Upper lobe of left lung (tissue), 6 donors: ENCODE measurements around the gene PODXL2. TPM values are rescaled to one million over a fixed set of nuclear protein-coding genes. Genes with fewer than 3 reads are reported as not detected.
A peak's percentile ranks its signal among the peaks of the same experiment; 100 is the strongest.
"Not testable (repeated sequence)": the region's sequence is repeated elsewhere in the genome, so short reads cannot be mapped to it uniquely, and the experiment has no call there.

Experiments
- ATAC-seq, 2 donors: fragments of 200-7000 bp; cut with Tn5 transposase; one replicate each; pipeline ENCODE4 v1.9.1; 2022; ENCODE audit warnings: mild to moderate bottlenecking in 2 of 2, moderate library complexity in 2 of 2; ENCODE audit not compliant: low FRiP score in 2 of 2
- DNase-seq, 2 donors: peaks; one replicate each; pipeline ENCODE4 v3.0.0-alpha.2; 2019 to 2020
- H3K27ac ChIP-seq, 4 donors: fragments of 200-600 bp; sonication (generic); one replicate each; pipeline ENCODE4 v1.5.1; 2016 to 2019
- H3K27me3 ChIP-seq, 4 donors: fragments of 200-600 bp; sonication (generic); one replicate each; pipeline ENCODE4 v1.5.1; 2017 to 2019
- H3K36me3 ChIP-seq, 4 donors: fragments of 200-600 bp; sonication (generic); one replicate each; pipeline ENCODE4 v1.5.1; 2016 to 2019
- H3K4me1 ChIP-seq, 4 donors: fragments of 200-600 bp; sonication (generic); one replicate each; pipeline ENCODE4 v1.5.1; 2018 to 2019
- H3K4me3 ChIP-seq, 4 donors: fragments of 200-600 bp; sonication (generic); one replicate each; pipeline ENCODE4 v1.5.1; 2017 to 2019; ENCODE audit warnings: mild to moderate bottlenecking in 2 of 4, moderate library complexity in 1 of 4
- H3K9me3 ChIP-seq, 4 donors: fragments of 200-600 bp; sonication (generic); one replicate each; pipeline ENCODE4 v1.5.1; 2018 to 2019
- EP300 ChIP-seq, 4 donors: sonication (generic); formaldehyde crosslinking; IDR thresholded peaks; one replicate each; pipeline ENCODE4 v1.5.1; 2017; ENCODE audit warnings: antibody characterized with exemption in 4 of 4, control low read depth in 2 of 4
- POLR2A ChIP-seq, 4 donors: fragments of 450-650 bp; IDR thresholded peaks; one replicate each; pipeline ENCODE4 v1.5.1; 2016 to 2017; ENCODE audit warnings: antibody characterized with exemption in 4 of 4, mild to moderate bottlenecking in 2 of 4
- POLR2AphosphoS5 ChIP-seq, 2 donors: sonication (generic); formaldehyde crosslinking; IDR thresholded peaks; one replicate each; pipeline ENCODE4 v1.5.1; 2017; ENCODE audit warnings: antibody characterized with exemption in 2 of 2
- WGBS, 2 donors: methylation state at CpG; one replicate each; pipeline ENCODE4 v1.1.5; 2017 to 2018; 5-methylcytosine and 5-hydroxymethylcytosine counted together
- total RNA-seq, 6 donors: library from RNA; depleted of rRNA in 4 of 6; stranded (reverse); fragments of >200 nt in 4 of 6; gene quantifications; one replicate each; pipeline versions ENCODE4 v1.1.0 to v1.2.1, GENCODE V29; 2016 to 2021
- TF ChIP-seq, protein P1 (sequence below), 6 experiments: fragments of 450-650 bp in 4 of 6; fragments of 200-600 bp in 2 of 6; sonication (generic) in 2 of 6; IDR thresholded peaks; one replicate each; pipeline ENCODE4 v1.5.1; 2016 to 2019; ENCODE audit warnings: antibody characterized with exemption in 6 of 6
- donor health status: DM: no; HTN: no; CAD: no; lungs with moderate emphysema.
- donor health status: DM: no; HTN: yes; CAD: no; lungs with severe emphysema.

PODXL2 gene
- total RNA-seq, 6 donors from 2014 or later, result 1.0 to 5.1 (median 3.5) TPM

DNA sequence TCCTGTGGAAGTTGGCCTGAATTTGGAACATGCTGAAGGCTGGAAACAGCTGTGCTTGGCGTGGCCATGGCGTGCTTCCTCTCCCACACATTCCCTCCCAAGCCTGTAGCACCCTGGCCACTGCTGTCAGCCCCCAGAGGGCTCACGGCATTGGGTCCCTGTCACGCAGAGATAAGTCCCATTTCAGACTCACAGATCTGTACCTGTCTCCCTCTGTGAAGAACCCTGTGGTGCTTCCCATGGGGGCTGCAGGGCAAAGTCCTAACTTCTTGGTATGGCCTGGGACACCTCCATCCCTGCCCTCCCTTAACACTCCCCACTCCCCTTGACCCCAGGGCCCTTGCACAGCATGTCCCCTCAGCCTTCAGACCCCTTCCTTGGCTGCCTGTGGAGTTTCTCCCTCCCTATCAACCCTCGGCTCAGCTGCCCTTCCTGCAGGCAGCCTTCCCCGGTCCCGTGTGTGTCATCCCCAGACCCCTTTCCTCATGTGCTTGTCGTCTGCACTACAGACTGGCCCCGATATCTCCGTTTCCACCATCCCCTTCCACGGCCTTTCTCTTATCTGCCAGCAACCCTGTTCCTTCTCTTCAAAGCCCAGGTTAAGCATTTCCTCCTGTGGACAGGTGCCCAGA, 72.4 kb downstream of the PODXL2 start:
- Histone ChIP-seq H3K27ac (peak overlapping the region in 3 of 4 donors; percentile 56 to 72 (median 57)), H3K4me1 (peaks cover 27 to 66% (median 36%) of the 10 kb centered on the region in 4 donors)
- DNase-seq, result no peak

DNA sequence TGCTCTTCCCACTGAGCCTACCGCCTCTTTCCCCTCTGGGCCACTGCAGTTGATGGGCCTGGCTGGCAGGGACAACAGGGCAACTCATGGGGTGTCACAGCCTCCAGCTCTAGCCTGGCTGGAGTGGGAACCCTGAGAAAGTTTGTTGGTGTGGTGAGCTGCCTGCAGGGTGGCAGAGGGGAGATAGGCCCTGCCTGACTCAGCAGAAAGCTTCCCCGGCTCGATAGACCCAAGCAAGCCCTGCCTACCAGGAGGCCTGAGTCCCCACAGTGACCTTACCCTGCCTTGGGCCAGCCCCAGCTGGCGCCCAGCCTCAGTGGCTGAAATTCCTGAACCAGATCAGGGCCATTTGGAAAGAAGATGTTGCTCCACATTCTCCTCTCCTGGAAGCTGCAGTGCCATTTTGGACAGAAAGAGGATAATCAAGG, 73.2 kb downstream of the PODXL2 start:
- Histone ChIP-seq H3K36me3 (peaks cover 0 to 4% (median 0%) of the 10 kb centered on the region in 4 donors), H3K4me3 (no peak overlapping the region), H3K27me3 (no peaks in the 10 kb centered on the region), H3K27ac (peak overlapping the region in 3 of 4 donors; percentile 56 to 72 (median 57)), H3K4me1 (peaks cover 19 to 58% (median 29%) of the 10 kb centered on the region in 4 donors), H3K9me3 (no peaks in the 10 kb centered on the region)
- no peak for ATAC-seq
- TF ChIP-seq, protein P1, sequence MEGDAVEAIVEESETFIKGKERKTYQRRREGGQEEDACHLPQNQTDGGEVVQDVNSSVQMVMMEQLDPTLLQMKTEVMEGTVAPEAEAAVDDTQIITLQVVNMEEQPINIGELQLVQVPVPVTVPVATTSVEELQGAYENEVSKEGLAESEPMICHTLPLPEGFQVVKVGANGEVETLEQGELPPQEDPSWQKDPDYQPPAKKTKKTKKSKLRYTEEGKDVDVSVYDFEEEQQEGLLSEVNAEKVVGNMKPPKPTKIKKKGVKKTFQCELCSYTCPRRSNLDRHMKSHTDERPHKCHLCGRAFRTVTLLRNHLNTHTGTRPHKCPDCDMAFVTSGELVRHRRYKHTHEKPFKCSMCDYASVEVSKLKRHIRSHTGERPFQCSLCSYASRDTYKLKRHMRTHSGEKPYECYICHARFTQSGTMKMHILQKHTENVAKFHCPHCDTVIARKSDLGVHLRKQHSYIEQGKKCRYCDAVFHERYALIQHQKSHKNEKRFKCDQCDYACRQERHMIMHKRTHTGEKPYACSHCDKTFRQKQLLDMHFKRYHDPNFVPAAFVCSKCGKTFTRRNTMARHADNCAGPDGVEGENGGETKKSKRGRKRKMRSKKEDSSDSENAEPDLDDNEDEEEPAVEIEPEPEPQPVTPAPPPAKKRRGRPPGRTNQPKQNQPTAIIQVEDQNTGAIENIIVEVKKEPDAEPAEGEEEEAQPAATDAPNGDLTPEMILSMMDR (IDR thresholded peaks at IDR 0.05), result no peak
- TF ChIP-seq POLR2AphosphoS5 (IDR thresholded peaks at IDR 0.05) (no peak), EP300 (IDR thresholded peaks at IDR 0.05) (no peak), POLR2A (IDR thresholded peaks at IDR 0.05) (no peak)
- 89 to 100% methylated on average over 1 to 2 of the region's 4 CpGs for WGBS, 2 donors
- DNase-seq, result no peak

More for the DNA sequence above, 72.4 kb downstream of the PODXL2 start:
- Histone ChIP-seq H3K9me3 (no peaks in the 10 kb centered on the region), H3K36me3 (peaks cover 0 to 4% (median 0%) of the 10 kb centered on the region in 4 donors), H3K4me3 (no peak overlapping the region), H3K27me3 (no peaks in the 10 kb centered on the region)
- WGBS, 2 donors, result 67 to 69% methylated on average over 10 to 11 of the region's 11 CpGs
- ATAC-seq, result no peak
- TF ChIP-seq, protein P1 (IDR thresholded peaks at IDR 0.05), result no peak
- TF ChIP-seq EP300 (IDR thresholded peaks at IDR 0.05) (no peak), POLR2A (IDR thresholded peaks at IDR 0.05) (no peak), POLR2AphosphoS5 (IDR thresholded peaks at IDR 0.05) (peak in 1 of 2 donors; percentile 8)

DNA sequence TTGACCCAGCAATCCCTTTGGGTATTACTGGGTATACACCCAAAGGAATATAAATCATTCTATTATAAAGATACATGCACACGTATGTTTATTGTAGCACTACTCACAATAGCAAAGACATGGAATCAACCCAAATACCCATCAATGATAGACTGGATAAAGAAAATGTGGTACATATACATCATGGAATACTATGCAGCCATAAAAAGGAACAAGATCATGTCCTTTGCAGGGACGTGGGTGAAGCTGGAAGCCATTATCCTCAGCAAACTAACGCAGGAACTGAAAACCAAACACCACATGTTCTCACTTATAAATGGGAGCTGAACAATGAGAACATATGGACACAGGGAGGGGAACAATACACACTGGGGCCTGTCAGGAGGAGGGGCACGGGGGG, 75.9 kb downstream of the PODXL2 start:
- H3K4me3 ChIP-seq, ATAC-seq, H3K27me3 ChIP-seq, H3K9me3 ChIP-seq, H3K36me3 ChIP-seq, DNase-seq, H3K27ac ChIP-seq: not testable (repeated sequence)
- peaks cover 2 to 38% (median 14%) of the 10 kb centered on the region in 4 donors for H3K4me1 ChIP-seq
- 91 to 97% methylated on average over 4 of the region's 4 CpGs for WGBS, 2 donors

DNA sequence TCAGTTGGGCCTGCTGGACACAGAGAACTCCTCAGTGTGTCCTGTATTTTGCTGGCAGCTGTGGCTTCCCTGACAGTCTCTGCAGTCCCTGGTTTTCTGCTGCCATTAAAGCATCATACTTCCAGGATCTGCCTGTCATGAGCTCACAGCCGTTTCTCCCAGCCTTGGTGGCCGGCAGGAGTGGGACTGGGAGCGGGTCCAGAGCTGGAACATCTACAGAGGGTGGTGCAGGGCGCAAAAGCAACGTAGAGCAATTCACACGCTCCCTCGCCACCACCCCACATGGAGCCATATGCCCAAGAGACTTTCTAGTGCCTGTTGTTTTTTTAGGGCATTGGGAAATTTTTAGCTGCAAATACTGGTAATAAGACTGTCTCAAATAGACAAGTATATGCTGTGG, 77.3 kb downstream of the PODXL2 start:
- Histone ChIP-seq H3K27ac (peak overlapping the region in 1 of 4 donors; percentile 19), H3K27me3 (no peaks in the 10 kb centered on the region), H3K4me3 (no peak overlapping the region), H3K4me1 (peaks cover 0 to 27% (median 9%) of the 10 kb centered on the region in 4 donors), H3K9me3 (no peaks in the 10 kb centered on the region), H3K36me3 (peaks cover 0 to 4% (median 2%) of the 10 kb centered on the region in 4 donors)
- DNase-seq, result peak in 1 of 2 donors; percentile 17
- 77 to 82% methylated on average over 7 of the region's 7 CpGs for WGBS, 2 donors
- TF ChIP-seq EP300 (IDR thresholded peaks at IDR 0.05) (no peak), POLR2A (IDR thresholded peaks at IDR 0.05) (no peak), POLR2AphosphoS5 (IDR thresholded peaks at IDR 0.05) (no peak)
- TF ChIP-seq, protein P1 (IDR thresholded peaks at IDR 0.05), result no peak
- ATAC-seq, result no peak

DNA sequence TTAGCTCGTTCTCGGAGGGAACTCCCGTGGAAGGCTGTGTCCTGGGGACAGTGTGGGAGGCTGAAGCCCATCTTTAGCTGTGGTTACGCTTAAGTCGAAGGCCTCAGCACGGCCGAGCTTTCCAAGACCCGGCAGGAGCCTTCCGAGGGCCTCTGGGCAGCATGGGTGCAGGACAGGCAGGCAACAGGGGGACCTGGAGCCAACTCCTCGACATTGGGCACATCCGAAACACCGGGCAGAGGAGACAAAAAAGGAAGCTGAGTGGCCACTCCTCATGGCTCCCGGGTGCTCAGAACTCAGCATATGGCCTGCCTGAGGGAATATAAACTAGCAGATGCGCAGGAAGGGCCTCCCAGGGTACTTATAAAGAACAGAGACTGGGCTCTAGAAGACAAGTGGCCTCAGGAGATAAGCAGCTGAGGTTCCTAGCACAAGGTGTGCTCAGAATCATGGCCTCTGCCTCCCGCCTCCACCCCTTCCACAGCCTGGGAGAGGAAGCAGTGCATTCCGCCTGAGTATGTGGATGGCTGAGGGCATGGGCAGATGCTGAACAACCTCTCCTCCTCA, 77.9 kb downstream of the PODXL2 start:
- Histone ChIP-seq H3K27me3 (no peaks in the 10 kb centered on the region), H3K9me3 (no peaks in the 10 kb centered on the region), H3K36me3 (peaks cover 0 to 4% (median 2%) of the 10 kb centered on the region in 4 donors), H3K4me1 (peaks cover 0 to 21% (median 5%) of the 10 kb centered on the region in 4 donors), H3K27ac (peak overlapping the region in 2 of 4 donors; percentile 13 to 19), H3K4me3 (no peak overlapping the region)
- DNase-seq (peak in 1 of 2 donors; percentile 19), ATAC-seq (no peak)
- 85 to 92% methylated on average over 9 to 16 of the region's 16 CpGs for WGBS, 2 donors
- TF ChIP-seq POLR2A (IDR thresholded peaks at IDR 0.05) (no peak), EP300 (IDR thresholded peaks at IDR 0.05) (no peak), POLR2AphosphoS5 (IDR thresholded peaks at IDR 0.05) (no peak)
- TF ChIP-seq, protein P1 (IDR thresholded peaks at IDR 0.05), result no peak
